DMS79 (cell line): ENCODE data around the gene CTDNEP1.
A peak's percentile ranks its signal among the peaks of the same experiment; 100 is the strongest.
"Not testable (repeated sequence)": the region's sequence is repeated elsewhere in the genome, so short reads cannot be mapped to it uniquely, and the experiment has no call there.

Source experiments
- DNase-seq: peaks from one replicate; lab custom pipeline; 2025; lab: John Stamatoyannopoulos, UW

CTDNEP1 gene

DNA sequence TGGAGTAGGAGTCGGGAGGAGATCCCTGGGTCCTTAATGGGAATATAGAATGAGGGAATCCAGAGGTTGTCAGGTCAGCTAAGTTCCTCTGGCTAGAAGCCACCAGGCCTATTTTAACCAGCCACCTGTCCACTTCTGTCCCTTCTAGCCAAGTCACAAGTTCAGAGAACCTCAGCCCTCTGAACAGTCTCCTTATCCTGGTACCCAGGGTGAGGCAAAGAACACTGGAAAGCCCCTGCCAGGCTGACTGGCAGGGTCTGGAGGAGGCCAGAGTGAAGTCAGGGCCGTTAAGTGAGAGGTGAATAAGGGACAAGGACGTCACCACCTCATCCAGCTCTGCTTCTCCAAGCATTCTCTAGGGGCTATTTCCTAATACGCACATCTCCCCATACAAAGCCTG lies 2.7 kb downstream of the CTDNEP1 start:
- no peak for DNase-seq

DNA sequence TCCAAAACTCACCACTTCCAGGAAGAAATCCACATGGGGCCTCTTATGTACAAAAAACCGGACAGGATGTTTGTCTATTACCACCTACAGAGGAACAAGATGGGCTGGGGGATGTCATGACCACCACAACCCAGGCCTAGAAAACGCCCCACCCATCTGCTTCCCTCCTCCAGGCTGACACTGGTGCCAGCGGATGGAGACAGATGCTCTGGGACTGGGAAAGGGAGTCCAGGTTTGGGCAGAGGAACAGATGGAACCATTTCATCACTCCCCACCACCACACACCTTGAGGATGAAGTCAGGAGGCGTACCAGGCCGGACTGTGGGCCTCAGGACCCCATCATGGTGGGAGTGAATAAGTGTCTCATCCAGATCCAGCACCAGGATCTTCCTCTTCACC lies 4.8 kb downstream of the CTDNEP1 start:
- DNase-seq = no peak

DNA sequence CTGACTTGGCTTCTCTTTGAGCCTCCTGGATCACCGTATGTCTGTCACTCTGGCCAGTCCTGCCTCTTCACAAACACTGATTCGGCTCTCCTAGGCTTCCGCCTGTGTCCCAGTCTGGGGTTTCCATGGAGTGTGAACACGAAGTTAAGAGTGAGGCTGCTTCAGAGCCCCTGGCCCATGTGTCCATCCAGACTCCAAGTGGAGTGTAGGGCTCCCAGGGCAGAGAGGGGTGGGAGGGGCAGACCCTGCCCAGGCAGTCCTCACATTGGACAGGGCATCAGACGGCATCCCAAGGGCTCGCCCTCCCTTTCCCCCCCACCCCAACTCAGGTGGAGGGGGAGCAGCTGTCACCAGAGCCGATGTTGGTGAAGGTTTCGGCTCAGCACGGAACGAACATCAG lies 7.7 kb downstream of the CTDNEP1 start:
- not testable (repeated sequence) for DNase-seq

DNA sequence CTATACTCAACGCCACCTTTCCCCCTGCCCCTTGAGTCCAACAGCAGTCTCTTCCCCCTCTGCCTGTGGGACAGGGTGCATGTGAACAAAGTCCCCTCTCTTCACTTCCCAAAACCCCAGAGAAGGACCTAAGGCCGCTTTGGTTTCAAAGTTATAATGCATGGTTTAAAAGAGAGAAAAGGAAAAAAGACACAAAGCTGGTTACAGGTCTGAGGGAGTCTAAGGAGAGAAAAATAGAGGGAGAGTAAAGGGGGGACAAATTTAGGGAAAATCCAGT lies 8.1 kb downstream of the CTDNEP1 start:
- DNase-seq = no peak

DNA sequence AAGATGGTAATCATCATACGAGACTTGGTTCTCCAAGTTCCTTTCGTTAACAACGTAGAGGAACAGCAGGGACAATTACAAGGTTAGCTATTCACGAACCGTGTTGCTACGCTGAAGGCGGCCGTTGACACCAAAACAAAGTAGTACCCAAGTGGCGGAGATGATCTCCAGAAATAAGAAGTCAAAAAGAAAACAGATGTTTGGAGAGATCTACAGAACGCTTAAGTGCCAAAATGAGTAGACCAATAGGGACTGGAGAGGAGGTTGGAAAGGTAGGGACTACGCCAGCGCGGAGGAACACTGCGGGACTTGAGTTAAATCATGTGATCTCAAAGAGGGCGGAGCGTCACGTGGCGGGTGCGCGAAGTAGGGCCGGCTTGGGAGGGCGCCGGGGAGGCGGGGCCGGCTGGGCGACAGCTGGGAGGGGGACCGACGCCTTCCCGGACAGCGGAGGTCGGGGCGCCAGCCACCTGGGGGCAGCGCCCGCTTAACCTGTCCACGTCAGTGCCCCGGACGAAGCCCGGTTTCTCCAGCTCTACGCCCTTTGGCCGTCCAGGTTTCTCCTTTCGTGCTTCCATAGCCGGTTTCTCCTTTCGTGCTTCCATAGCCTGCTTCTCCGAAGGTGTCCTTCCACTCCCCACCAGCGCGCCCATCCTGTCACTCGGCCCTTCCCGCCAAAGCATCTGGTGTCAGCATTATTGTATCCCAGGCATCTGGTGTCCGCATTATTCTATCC lies 8.6 kb downstream of the CTDNEP1 start:
- peak; percentile 84 for DNase-seq

DNA sequence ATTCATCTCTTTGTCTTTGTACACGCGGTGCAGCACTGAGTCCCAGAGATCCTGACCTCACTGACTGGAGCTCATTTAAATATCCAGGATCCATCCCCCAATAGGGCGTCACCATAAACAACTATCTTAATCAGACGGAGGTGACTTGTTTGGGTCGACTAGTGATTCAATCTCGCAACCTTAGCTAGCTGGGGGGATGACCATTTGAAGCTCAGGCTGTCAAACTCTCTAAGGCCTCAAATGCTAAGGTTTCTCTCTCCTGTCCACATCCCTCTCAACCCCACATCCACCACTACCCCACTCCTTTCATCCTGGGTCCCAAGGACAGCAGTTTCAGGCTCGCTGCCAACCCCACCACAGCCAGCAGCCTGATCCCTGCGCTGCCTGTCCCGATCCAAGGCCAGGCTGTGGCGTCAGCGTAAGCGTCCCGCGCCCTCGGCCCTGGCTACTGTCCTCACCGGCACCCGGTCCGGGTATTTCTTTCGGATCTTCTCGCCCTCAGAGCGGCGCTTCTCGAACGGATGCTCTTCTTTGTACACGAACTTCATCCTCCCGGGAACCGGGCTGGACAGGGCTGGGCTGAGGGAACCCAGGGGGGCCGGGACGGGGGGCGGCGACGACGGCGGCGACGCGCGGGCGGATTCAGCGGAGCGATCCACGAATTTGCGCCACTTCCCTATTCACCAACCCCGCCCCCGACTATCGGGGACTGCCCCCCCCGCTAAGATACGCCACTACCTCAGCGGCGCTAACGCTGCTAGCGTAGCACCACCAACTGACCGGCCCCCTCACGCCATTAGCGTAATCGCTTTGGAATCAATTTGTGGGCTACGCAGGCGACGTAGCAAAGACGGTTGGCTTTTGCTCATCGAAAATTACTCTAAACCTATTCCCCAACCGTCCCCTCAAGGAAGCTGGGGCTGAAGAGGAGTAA lies 9.5 kb downstream of the CTDNEP1 start, which contains the start of gene GABARAP:
TSS of gene GABARAP (minus strand) at position 667 of the 934 bp plus-strand sequence. CDS start at position 548, 119 bp downstream.
- DNase-seq = peak; percentile 66

DNA sequence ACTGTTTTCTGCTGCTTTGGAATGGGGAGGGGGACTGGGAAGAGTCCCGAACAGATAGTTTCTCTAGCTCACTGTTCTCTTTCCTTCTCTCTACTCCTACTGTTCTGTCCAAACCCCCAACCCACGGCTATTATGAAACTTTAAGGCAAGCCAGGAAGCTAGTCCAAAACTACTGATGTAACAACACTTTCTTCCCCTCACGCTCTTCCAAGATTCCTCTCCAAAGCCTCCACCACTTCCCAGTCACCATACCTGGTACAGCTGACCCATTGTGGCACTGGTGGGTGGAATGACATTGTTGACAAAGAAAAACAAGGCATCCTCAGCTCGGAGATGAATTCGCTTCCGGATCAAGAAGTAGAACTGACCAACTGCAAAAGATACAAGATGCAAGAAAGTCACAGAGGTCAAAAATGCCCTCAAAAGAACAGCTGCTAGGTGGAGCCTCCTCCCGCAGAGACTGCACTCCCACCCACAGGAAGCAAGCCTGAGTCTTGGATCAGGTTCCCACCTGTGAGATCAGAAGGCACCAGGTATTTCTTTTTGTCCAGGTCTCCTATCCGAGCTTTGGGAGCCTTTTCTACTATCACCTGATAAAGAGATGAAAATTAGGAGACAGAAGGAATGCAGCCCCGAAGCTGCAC lies 10.3 kb downstream of the CTDNEP1 start:
- DNase-seq = no peak

DNA sequence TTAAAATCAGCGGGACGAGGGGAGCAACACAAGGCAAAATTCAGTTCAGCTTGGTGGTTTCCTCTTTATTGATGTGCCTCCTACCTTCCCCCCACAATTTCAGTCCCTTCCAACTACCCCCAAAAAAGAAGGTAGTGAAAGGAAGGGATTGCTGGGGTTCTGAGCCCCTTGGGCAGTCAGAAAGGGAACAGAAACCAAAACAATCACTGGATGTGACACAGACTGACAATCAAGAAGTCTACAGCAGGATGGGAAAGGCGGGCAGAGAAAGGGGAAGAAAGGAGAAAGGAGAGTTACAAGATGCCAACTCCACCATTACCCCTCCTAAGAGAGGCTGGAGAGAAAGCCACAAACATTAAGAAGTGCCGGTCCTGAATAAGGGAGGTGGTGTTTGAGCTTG lies 11.2 kb downstream of the CTDNEP1 start:
- DNase-seq = no peak

DNA sequence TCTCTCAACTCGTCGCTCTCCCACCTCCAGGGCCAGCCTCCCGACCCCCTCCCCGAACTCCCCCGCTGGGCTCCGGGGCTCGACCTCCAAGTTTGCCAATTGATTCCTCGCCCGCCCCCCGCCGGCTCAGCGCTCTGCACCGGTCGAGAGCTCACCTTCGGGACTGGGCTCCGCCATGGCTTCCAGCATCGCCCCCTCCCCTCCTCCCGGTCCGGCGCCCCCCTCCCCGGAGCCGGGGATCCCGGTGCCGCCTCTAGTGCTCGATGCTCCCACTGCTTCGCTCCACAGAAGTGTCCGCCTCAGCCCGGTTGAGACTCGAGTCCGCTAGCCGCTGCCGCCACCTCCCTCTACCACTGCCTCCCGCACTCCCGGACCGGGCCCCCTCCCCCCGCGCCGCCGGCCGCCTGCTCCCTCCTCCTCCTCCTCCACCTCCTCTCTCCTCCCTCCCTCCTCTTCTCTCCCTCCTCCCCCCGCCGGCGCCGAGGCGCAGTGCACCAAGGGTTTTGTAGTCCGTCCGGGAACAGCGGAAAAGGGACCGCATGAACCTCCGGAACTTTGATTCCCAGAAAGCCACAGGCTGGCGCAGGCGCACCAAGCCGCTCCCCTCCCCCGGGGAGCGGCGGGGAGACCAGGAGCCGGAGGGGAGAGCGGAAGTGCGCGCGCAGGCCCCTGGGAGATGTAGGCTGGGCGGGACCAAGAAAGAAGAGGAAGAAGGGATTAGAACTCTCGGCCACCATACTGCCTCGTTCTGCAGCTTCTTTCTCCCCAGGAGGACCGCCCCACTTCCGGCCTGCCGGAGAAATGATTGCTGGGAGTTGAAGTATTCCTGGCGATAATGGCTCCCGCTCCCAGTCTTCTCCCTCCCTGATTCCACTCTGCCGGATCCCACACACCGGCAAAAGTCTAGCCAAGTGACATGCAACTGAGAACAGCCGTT lies 12.2 kb downstream of the CTDNEP1 start, which contains the start of gene PHF23:
TSS of gene PHF23 (minus strand) at position 367 of the 937 bp plus-strand sequence. CDS start at position 189, 178 bp downstream.
- peak; percentile 98 for DNase-seq

DNA sequence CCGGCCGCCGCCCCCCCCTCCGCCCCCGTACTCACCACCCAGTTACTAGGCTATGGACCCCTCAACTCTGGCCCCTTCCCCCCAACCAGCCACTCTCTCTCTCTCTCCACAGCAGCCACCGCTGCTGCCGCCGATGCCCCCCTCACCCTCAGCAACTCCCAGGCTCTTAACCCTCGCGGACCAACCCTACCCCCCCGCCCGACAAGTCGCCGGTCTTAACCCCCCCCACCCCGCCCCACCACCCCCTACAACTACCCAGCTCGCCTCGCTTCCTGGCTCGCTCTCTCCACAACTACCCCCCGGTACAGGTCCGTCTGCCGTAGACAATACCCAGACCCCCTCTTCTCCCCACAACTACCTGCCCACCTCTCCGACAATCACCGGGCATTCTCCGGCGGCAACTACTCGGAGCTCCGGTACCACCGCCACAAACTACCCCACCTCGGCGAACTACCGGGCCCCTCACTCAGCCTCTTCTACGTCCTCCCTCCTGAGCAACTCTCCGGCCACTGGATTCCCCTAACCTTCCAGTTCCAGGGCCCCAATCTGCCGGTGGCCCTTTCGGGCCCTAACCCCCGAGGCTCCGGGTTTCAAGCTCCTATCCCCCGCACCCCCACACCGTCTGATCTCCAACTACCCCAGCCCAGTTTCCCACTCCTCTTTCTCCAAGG lies 13.0 kb downstream of the CTDNEP1 start:
- DNase-seq = no peak

DNA sequence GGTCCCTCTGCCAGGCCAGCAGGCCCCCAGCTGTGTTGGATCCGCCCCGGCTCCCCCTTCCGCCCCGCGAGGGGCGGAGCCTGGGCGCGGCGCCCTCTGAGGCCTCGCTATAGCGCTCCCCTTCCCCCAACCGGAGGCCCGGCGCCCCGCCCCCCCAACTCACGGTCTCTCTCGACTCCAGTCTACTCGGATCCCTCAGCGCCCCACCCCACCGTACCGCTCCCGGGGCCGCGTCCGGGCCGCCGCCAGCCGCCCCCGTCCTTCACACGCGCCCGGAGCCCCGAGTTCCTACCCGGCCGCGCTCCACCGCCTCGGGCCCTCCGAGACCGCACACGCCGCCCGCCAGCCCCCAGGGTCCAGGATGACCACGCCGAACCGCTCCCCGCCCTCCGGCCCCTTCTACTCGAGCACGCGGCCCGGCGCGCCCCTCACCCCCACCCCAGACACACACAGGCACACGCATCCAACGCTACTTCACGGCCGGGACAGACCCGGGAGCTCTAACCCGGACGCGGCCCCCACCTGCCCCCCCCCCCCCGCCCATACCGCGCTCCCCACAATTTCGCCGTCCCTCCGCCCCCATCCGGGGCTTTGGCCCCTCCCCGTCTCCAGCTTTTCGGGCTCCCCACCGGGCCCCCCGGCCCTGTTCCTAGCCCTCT lies 13.6 kb downstream of the CTDNEP1 start:
- DNase-seq = no peak

DNA sequence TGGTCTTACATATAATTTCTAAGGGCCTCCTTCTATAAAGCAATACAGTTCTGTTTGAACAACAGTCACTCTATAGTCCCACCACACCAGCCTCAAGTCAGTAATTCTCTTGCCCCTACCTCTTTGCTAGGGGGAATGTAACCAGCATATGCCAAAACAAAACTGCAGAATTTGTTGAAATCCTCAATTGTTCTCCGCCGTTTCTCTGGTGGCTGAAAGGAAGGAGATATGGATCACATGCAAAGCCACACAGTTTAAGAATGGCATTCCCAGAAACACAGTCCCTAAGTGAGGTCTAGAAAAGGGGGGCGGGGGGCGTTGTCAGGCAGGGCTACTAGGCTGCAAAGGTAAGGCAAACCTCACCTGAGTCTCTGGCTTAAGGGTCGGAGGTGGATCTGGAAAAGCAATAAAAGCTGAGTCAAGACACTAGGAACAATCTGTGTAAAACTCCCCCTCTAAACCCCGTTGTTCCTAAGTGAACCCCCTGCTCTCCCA lies 14.2 kb downstream of the CTDNEP1 start:
- DNase-seq = no peak

DNA sequence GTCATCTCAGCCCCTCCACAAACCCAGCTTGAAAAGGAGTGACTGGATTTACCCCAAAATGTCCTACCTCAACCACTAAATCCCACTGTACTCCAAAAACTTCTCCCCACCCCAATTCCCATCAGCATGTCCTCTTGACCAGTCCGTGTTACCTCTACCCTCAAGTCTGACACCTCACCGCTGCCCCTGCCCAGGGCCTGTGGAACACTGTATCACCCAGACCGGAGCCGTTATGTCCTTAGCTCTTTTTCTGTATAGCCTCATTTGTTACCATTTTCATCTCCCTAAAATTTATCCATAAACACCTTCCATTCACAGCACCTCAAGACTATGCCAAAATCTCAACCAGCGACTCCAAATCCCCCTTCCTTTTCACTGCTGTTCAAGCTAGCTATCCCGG lies 14.7 kb downstream of the CTDNEP1 start:
- no peak for DNase-seq

DNA sequence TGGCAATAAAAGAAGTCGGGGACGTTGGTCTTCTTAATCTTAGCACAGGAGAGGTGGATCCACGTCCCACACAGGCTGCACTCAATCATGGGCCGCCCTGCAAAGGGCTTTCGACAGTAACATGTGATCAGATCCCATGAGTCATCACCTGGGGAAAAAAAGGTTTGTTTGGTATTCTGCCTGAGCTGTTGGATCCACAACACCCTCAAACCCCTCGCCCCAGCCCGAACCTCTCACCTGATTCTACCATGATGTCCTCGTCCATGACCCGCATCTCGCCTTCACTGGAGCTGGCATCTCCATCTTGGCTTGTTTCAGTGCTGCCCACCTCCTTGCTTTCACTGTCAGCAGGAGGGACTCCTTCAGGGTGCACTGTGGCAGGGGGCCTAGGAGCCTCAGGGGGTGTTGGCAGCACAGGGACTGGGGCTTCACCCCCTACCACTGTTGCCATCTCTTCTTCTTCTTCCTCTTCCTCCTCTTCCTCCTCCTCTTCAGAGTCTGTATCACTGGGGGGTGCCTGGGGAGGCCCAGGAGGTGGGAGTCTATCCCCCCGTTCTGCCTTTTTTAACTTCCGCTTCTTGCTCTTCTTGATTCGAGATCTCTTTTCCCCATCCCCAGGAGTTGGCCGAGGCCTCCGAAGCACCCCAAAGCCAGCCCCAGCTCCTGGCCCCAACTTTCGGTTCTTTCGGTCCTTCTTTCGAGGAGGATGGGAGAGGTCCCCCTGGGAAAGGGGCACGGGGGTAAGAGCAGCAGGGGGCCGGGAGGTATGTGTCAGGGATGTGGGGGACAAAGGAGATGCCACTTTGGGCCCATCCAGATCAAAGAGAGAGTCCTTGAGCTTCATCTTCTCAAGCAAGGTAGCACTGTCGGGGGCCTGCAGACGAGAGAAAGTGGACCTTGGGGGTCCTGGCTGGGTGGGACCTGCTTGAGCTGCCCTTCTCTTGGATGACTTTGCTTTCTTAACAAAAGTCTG lies 15.6 kb downstream of the CTDNEP1 start:
- no peak for DNase-seq

DNA sequence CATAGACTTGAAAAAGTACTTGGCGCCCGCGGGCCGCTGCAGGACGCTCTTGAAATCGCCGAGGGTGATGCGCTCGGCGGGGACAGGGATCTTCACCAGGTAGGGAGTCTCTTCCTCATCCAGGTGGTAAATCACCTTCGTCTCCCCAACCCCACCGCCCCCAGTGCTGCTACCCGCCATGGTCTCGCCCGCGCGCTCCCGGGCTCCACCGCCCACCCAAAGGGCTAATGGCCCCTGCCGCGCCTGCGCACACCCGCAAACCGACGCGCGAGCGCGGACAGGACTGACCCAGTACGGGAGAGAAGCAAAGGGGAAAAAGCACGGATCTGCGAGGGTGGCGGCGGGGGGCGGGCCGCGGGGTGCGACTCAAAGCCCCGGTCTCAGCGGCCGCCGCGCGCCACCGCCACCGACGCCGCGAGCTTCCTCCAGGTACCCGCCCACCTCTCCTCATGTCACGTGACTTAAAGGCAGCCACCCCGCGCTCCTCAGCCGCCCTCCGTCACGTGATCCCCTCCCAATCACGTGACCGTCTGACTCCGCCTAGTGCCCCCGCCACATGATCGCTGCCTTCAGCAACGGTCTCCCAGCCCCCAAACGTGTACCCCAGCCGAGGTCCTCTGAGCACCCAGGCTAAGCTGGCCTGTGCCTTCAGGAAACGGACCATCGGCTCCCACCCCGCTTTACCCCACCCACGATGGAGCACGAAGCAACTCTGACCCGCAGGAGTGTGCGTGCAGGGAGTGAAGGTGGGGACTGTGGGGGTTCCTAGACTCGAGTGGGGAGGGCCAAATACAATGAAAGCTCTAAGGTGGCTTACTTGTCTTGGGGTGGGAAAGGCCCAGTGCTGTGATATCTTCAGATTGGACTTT lies 17.2 kb downstream of the CTDNEP1 start, which contains the start of gene DVL2:
TSS of gene DVL2 (minus strand) at position 435 of the 869 bp plus-strand sequence. CDS start at position 180, 255 bp downstream.
- peak; percentile 86 for DNase-seq

DNA sequence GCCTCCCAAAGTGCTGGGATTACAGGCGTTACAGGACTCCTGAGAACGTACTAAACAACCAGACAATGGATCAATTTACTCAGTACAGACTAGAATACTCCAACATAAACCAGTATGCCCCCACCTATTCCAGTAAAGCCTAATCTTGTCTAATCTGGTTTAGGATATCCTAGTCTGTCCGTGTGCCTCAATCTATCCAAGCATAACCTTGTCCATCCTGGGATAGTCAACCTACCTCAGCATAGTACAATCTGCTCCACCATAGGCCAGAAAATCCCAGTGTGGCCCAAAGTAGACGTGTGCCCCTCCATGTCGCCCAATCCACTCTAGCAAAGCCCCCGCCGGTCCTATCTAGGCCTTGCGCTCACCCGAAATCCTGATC lies 17.8 kb downstream of the CTDNEP1 start:
- no peak for DNase-seq

DNA sequence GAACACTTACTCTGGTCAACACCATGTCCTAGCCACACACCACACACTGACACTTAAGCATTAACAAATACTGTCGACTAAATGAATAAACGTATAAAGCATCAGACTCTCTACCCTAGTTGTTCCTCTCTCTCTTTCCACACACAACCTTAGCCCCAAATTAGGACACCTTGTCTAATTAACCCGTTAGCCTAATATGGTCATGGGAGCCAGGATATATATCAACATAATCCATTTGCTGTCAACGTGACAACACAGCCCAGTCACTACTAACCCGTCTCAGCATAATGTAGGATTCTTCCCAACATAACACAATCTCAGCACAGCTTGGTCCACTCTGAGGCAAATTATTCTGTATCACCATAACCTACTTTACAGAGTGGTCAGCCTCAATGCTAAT lies 19.4 kb downstream of the CTDNEP1 start:
- DNase-seq = no peak

DNA sequence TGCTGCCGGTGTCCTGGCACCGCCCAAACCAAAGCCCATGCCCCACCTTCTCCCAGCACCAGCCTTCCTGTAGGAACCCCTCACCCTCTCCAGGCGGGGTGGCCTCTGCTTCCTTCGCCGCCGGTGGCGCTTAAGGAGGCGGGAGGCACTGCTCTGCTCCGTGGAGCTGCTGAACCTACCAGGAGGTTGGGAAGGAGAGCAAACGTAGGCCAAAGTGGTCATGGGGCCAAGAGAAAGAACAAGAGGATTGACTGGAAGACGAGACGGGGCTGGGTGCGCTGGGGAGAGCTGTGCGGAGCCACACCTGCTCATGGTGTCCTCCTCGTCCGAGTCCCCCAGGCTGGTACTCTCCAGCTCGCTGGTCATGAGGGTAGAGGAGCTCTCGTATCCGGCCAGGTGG lies 22.0 kb downstream of the CTDNEP1 start:
- DNase-seq = no peak
